Naive thymus-derived CD8-positive, alpha-beta T cell (primary cell): Measurements from ENCODE around the gene ULK4. TPM values are rescaled to one million over a fixed set of nuclear protein-coding genes. Genes with fewer than 3 reads are reported as not detected.

Experiments used
- ATAC-seq, 2 donors: fragments of 150-1000 bp; cut with Tn5 transposase in 1 of 2; sonication (Bioruptor Pico), chemical (Tn5 transposase) in 1 of 2; 1 replicate in 1 of 2; 2 replicates in 1 of 2; pipeline ENCODE4 v1.10.0; 2021; ENCODE audit warnings: mild to moderate bottlenecking in 2 of 2, moderate library complexity in 2 of 2
- POLR2A ChIA-PET: fragments of 350-600 bp; sonication (Branson Sonifier 250); formaldehyde crosslinking; loops from one replicate; lab custom pipeline; 2021; ENCODE audit warnings: antibody characterized with exemption; lab: Charles Lee
- DNase-seq, 10 donors: peaks; one replicate each; pipeline versions ENCODE4 v3.0.0 to v3.0.0-alpha.2; 2020 to 2022
- H3K27ac Mint-ChIP-seq, 10 donors: one replicate each; pipeline ENCODE4 v1.8.0; 2020 to 2022; ENCODE audit warnings: mild to moderate bottlenecking in 10 of 10, mixed read lengths in 10 of 10, moderate library complexity in 4 of 10, inconsistent platforms in 1 of 10
- H3K27me3 Mint-ChIP-seq, 5 donors: one replicate each; pipeline ENCODE4 v1.8.0; 2021 to 2022; ENCODE audit warnings: mixed read lengths in 5 of 5
- H3K36me3 Mint-ChIP-seq, 3 donors: one replicate each; pipeline ENCODE4 v1.8.0; 2020 to 2022; ENCODE audit warnings: mixed read lengths in 3 of 3, mild to moderate bottlenecking in 2 of 3, inconsistent platforms in 1 of 3
- H3K4me1 Mint-ChIP-seq, 4 donors: one replicate each; pipeline ENCODE4 v1.8.0; 2021 to 2022; ENCODE audit warnings: mixed read lengths in 4 of 4
- H3K4me3 Mint-ChIP-seq, 10 donors: one replicate each; pipeline ENCODE4 v1.8.0; 2020 to 2022; ENCODE audit warnings: mild to moderate bottlenecking in 10 of 10, mixed read lengths in 10 of 10, moderate library complexity in 6 of 10, inconsistent platforms in 1 of 10
- H3K9me3 Mint-ChIP-seq, 9 donors: one replicate each; pipeline ENCODE4 v1.8.0; 2020 to 2022; ENCODE audit warnings: mixed read lengths in 9 of 9, mild to moderate bottlenecking in 3 of 9, inconsistent platforms in 1 of 9, moderate library complexity in 1 of 9
- polyA plus RNA-seq, 3 donors: library from polyadenylated mRNA; unstranded; fragments of 300-500 nt; fragmentation: Illumina TruSeq; gene quantifications; one replicate each; pipeline ENCODE4 v1.2.3, GENCODE V29; 2021
- total RNA-seq, 8 experiments: library from RNA in 2 of 8; stranded (reverse) in 2 of 8; gene quantifications; one replicate each; pipeline ENCODE4 v1.2.3 and lab custom pipeline; 2021 to 2026

Gene ULK4
- total and polyA plus RNA-seq, 5 experiments from 2014 or later = 6.6 to 16.8 (median 10.7) TPM

- DNase-seq = no peak
These were observed 693.8 kb downstream of the ULK4 start for GRCh38 chr3:41267975-41268640.

GRCh38 chr3:41265823-41266273, 696.1 kb downstream of the ULK4 start:
- H3K4me3 Mint-ChIP-seq = no peak overlapping the region
- H3K27me3 Mint-ChIP-seq = no peaks in the 10 kb centered on the region
- H3K9me3 Mint-ChIP-seq = peaks cover 0 to 10% (median 3%) of the 10 kb centered on the region in 9 donors
- no peak overlapping the region for H3K27ac Mint-ChIP-seq
- POLR2A ChIA-PET = no interaction called here
- DNase-seq (no peak), ATAC-seq (no peak)
- peaks cover 0 to 12% (median 4%) of the 10 kb centered on the region in 3 donors for H3K36me3 Mint-ChIP-seq
- no peaks in the 10 kb centered on the region for H3K4me1 Mint-ChIP-seq

More at GRCh38 chr3:41267975-41268640, 693.8 kb downstream of the ULK4 start:
- H3K27ac Mint-ChIP-seq = no peak overlapping the region
- H3K36me3 Mint-ChIP-seq = peaks cover 3 to 12% (median 10%) of the 10 kb centered on the region in 3 donors
- H3K9me3 Mint-ChIP-seq = peaks cover 3 to 20% (median 12%) of the 10 kb centered on the region in 9 donors
- POLR2A ChIA-PET = no interaction called here
- no peaks in the 10 kb centered on the region for H3K4me1 Mint-ChIP-seq
- ATAC-seq = no peak
- H3K4me3 Mint-ChIP-seq = no peak overlapping the region
- H3K27me3 Mint-ChIP-seq = no peaks in the 10 kb centered on the region

- ATAC-seq (no peak), DNase-seq (no peak)
- no peak overlapping the region for H3K27ac Mint-ChIP-seq
- H3K36me3 Mint-ChIP-seq = peaks cover 0 to 9% (median 4%) of the 10 kb centered on the region in 3 donors
- POLR2A ChIA-PET = no interaction called here
- H3K9me3 Mint-ChIP-seq = peaks cover 0 to 10% (median 0%) of the 10 kb centered on the region in 9 donors
- H3K4me3 Mint-ChIP-seq = no peak overlapping the region
- no peaks in the 10 kb centered on the region for H3K27me3 Mint-ChIP-seq
- H3K4me1 Mint-ChIP-seq = peaks cover 0 to 2% (median 0%) of the 10 kb centered on the region in 4 donors
These were observed 696.8 kb downstream of the ULK4 start for GRCh38 chr3:41265011-41265545.

- Mint-ChIP-seq H3K9me3 (no peaks in the 10 kb centered on the region), H3K36me3 (peaks cover 0 to 9% (median 4%) of the 10 kb centered on the region in 3 donors), H3K4me1 (peaks cover 0 to 3% (median 0%) of the 10 kb centered on the region in 4 donors), H3K4me3 (no peak overlapping the region), H3K27ac (peak overlapping the region in 1 of 10 donors; percentile 4), H3K27me3 (no peaks in the 10 kb centered on the region)
- ATAC-seq = no peak
- DNase-seq = no peak
- POLR2A ChIA-PET = no interaction called here
These were observed 701.8 kb downstream of the ULK4 start for GRCh38 chr3:41260063-41260450.

GRCh38 chr3:41259449-41260062, 702.3 kb downstream of the ULK4 start:
- POLR2A ChIA-PET = no interaction called here
- H3K27me3 Mint-ChIP-seq = no peaks in the 10 kb centered on the region
- no peak overlapping the region for H3K4me3 Mint-ChIP-seq
- ATAC-seq = no peak
- H3K4me1 Mint-ChIP-seq = peaks cover 0 to 3% (median 0%) of the 10 kb centered on the region in 4 donors
- H3K27ac Mint-ChIP-seq = peak overlapping the region in 2 of 10 donors; percentile 2 to 4
- no peaks in the 10 kb centered on the region for H3K9me3 Mint-ChIP-seq
- peaks cover 0 to 9% (median 4%) of the 10 kb centered on the region in 3 donors for H3K36me3 Mint-ChIP-seq
- no peak for DNase-seq

- ATAC-seq = no peak
- POLR2A ChIA-PET = interaction anchor here (0.6 kb wide), 1 partner anchor 434 kb away, joined by 3 read pairs; no protein-coding TSS in a partner anchor
- H3K27me3 Mint-ChIP-seq = no peaks in the 10 kb centered on the region
These were observed 703.6 kb downstream of the ULK4 start for GRCh38 chr3:41258239-41258800.

GRCh38 chr3:41251593-41251992, 710.3 kb downstream of the ULK4 start:
- H3K9me3 Mint-ChIP-seq = peaks cover 0 to 24% (median 3%) of the 10 kb centered on the region in 9 donors
- H3K36me3 Mint-ChIP-seq = peaks cover 0 to 17% (median 13%) of the 10 kb centered on the region in 3 donors
- ATAC-seq (no peak), DNase-seq (no peak)
- no peak overlapping the region for H3K27ac Mint-ChIP-seq
- no peaks in the 10 kb centered on the region for H3K4me1 Mint-ChIP-seq
- POLR2A ChIA-PET = no interaction called here
- no peak overlapping the region for H3K4me3 Mint-ChIP-seq
- no peaks in the 10 kb centered on the region for H3K27me3 Mint-ChIP-seq

More at GRCh38 chr3:41258239-41258800, 703.6 kb downstream of the ULK4 start:
- peaks cover 0 to 16% (median 4%) of the 10 kb centered on the region in 3 donors for H3K36me3 Mint-ChIP-seq
- no peak for DNase-seq
- no peak overlapping the region for H3K27ac Mint-ChIP-seq
- H3K4me1 Mint-ChIP-seq = peaks cover 0 to 3% (median 0%) of the 10 kb centered on the region in 4 donors
- peaks cover 0 to 10% (median 0%) of the 10 kb centered on the region in 9 donors for H3K9me3 Mint-ChIP-seq
- no peak overlapping the region for H3K4me3 Mint-ChIP-seq

- ATAC-seq (no peak), DNase-seq (no peak)
- H3K4me3 Mint-ChIP-seq = no peak overlapping the region
- no peaks in the 10 kb centered on the region for H3K27me3 Mint-ChIP-seq
- peaks cover 0 to 17% (median 13%) of the 10 kb centered on the region in 3 donors for H3K36me3 Mint-ChIP-seq
- no peak overlapping the region for H3K27ac Mint-ChIP-seq
- POLR2A ChIA-PET = no interaction called here
- H3K9me3 Mint-ChIP-seq = peaks cover 0 to 24% (median 3%) of the 10 kb centered on the region in 9 donors
- no peaks in the 10 kb centered on the region for H3K4me1 Mint-ChIP-seq
These were observed 711.1 kb downstream of the ULK4 start for GRCh38 chr3:41250825-41251224.

GRCh38 chr3:41249318-41249717, 712.6 kb downstream of the ULK4 start:
- Mint-ChIP-seq H3K36me3 (peaks cover 3 to 17% (median 13%) of the 10 kb centered on the region in 3 donors), H3K27ac (no peak overlapping the region), H3K9me3 (peaks cover 0 to 24% (median 3%) of the 10 kb centered on the region in 9 donors), H3K4me1 (no peaks in the 10 kb centered on the region), H3K27me3 (no peaks in the 10 kb centered on the region), H3K4me3 (no peak overlapping the region)
- DNase-seq (no peak), ATAC-seq (no peak)
- POLR2A ChIA-PET = no interaction called here

- Mint-ChIP-seq H3K36me3 (peaks cover 3 to 14% (median 5%) of the 10 kb centered on the region in 3 donors), H3K27me3 (no peaks in the 10 kb centered on the region), H3K4me1 (no peaks in the 10 kb centered on the region), H3K27ac (no peak overlapping the region), H3K9me3 (peaks cover 0 to 16% (median 3%) of the 10 kb centered on the region in 9 donors), H3K4me3 (no peak overlapping the region)
- ATAC-seq = no peak
- POLR2A ChIA-PET = no interaction called here
- no peak for DNase-seq
These were observed 713.4 kb downstream of the ULK4 start for GRCh38 chr3:41248525-41248924.

- DNase-seq (no peak), ATAC-seq (no peak)
- peaks cover 3 to 5% (median 4%) of the 10 kb centered on the region in 3 donors for H3K36me3 Mint-ChIP-seq
- POLR2A ChIA-PET = no interaction called here
- H3K27me3 Mint-ChIP-seq = no peaks in the 10 kb centered on the region
- no peaks in the 10 kb centered on the region for H3K4me1 Mint-ChIP-seq
- no peak overlapping the region for H3K4me3 Mint-ChIP-seq
- H3K27ac Mint-ChIP-seq = peak overlapping the region in 3 of 10 donors; percentile 11 to 71 (median 61)
- H3K9me3 Mint-ChIP-seq = peaks cover 0 to 4% (median 0%) of the 10 kb centered on the region in 9 donors
These were observed 714.6 kb downstream of the ULK4 start for GRCh38 chr3:41247055-41248004.
